ENCODE results near the gene OXSR1.

OXSR1 gene

GRCh38 chr3:38265604-38266307 is 100.4 kb downstream of the OXSR1 start, which contains the start of gene SLC22A13:
Gene SLC22A13 (plus strand): TSS chr3:38265812. CDS start chr3:38265861, 49 bp downstream.
- Histone ChIP-seq H3K4me3 (ENCODE audit: low read depth, low read length) (no peak within 1 kb of the TSS), H3K9me3 (ENCODE audit: control insufficient read depth, insufficient read depth, low read length) (no peaks in the 10 kb centered on the region), H3K27ac (ENCODE audit: low read depth, low read length) (no peak within 1 kb of the TSS), H3K36me3 (ENCODE audit: control insufficient read depth, insufficient read depth, low read length) (peaks cover 4% of the 10 kb centered on the region; the same call in 1 of the 2 replicates), H3K27me3 (ENCODE audit: control insufficient read depth, insufficient read depth, low read length) (no peaks in the 10 kb centered on the region), H3K4me1 (ENCODE audit: control insufficient read depth, insufficient read depth, low read length) (peaks cover 17% of the 10 kb centered on the region), H3K9ac (ENCODE audit: low read depth, low read length) (no peak within 1 kb of the TSS)

DNA sequence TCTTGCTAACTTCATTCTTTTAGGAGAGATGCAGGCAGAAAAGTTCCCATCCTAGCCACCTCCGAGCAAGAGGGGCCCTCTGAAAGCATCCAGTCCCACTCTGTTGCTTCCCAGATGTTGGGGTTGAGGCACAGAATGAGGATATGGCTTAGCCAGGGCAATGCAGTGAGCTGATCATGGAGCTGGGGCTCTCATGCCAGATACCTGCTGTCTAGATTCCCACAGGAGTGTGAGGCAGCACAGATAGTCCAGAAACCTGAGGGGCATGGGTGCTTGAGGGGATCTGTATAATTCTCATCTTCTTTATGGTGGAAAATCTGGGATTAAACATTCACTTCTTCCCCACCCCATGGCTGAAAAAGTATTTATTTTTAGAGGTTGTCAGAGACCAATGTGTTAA is 101.5 kb downstream of the OXSR1 start:
- H3K9ac ChIP-seq (ENCODE audit: low read depth, low read length), result no peak overlapping the region
- H3K27me3 ChIP-seq (ENCODE audit: control insufficient read depth, insufficient read depth, low read length), result no peaks in the 10 kb centered on the region
- H3K27ac ChIP-seq (ENCODE audit: low read depth, low read length), result no peak overlapping the region
- no peak overlapping the region for H3K4me3 ChIP-seq (ENCODE audit: low read depth, low read length)
- no peaks in the 10 kb centered on the region for H3K9me3 ChIP-seq (ENCODE audit: control insufficient read depth, insufficient read depth, low read length)
- H3K4me1 ChIP-seq (ENCODE audit: control insufficient read depth, insufficient read depth, low read length), result peaks cover 17% of the 10 kb centered on the region
- no peaks in the 10 kb centered on the region for H3K36me3 ChIP-seq (ENCODE audit: control insufficient read depth, insufficient read depth, low read length)

GRCh38 chr3:38267662-38268061 is 102.3 kb downstream of the OXSR1 start:
- Histone ChIP-seq H3K27ac (ENCODE audit: low read depth, low read length) (no peak overlapping the region), H3K9me3 (ENCODE audit: control insufficient read depth, insufficient read depth, low read length) (no peaks in the 10 kb centered on the region), H3K36me3 (ENCODE audit: control insufficient read depth, insufficient read depth, low read length) (no peaks in the 10 kb centered on the region), H3K4me1 (ENCODE audit: control insufficient read depth, insufficient read depth, low read length) (peaks cover 17% of the 10 kb centered on the region), H3K9ac (ENCODE audit: low read depth, low read length) (no peak overlapping the region), H3K4me3 (ENCODE audit: low read depth, low read length) (no peak overlapping the region), H3K27me3 (ENCODE audit: control insufficient read depth, insufficient read depth, low read length) (no peaks in the 10 kb centered on the region)

DNA sequence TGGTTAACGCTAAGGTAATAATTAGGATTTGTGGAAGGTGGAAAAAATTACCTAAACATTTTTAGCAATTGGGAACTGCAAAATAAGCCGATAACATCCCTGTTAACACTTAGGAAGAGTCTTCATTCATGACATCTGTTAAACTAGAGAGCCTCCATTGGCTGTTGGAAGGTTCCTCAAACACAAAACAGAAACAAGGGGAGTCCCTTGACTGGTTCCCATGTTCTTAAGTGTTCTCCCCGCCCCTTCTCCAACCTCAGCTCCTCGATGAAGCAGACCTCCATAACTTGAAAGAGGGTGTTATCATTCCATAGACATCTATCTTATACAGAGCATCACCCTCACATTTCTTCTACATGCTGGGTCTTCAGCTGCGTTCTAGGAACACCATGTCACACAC is 102.8 kb downstream of the OXSR1 start:
- Histone ChIP-seq H3K27me3 (ENCODE audit: control insufficient read depth, insufficient read depth, low read length) (no peaks in the 10 kb centered on the region), H3K4me3 (ENCODE audit: low read depth, low read length) (no peak overlapping the region), H3K4me1 (ENCODE audit: control insufficient read depth, insufficient read depth, low read length) (peaks cover 17% of the 10 kb centered on the region), H3K36me3 (ENCODE audit: control insufficient read depth, insufficient read depth, low read length) (no peaks in the 10 kb centered on the region), H3K27ac (ENCODE audit: low read depth, low read length) (no peak overlapping the region), H3K9ac (ENCODE audit: low read depth, low read length) (no peak overlapping the region), H3K9me3 (ENCODE audit: control insufficient read depth, insufficient read depth, low read length) (no peaks in the 10 kb centered on the region)

DNA sequence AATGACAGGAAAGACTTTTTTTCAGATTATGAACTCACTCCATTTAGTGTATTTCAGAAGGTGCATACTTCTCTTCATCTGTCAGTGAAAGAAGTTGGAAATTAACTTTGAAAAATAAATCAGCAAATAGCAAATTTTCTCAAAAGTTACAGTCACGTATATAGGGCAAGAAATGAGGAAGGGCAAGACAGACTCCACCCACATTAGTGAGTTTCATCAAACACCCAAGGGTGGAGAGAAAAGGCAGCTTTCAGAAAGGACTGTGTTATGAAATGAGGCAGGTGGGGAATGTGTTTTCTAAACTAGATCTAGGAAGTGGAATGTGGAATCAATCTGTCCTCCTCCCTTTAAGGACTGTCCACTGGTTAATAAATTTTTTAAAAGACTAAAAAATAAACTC is 103.2 kb downstream of the OXSR1 start:
- Histone ChIP-seq H3K36me3 (ENCODE audit: control insufficient read depth, insufficient read depth, low read length) (no peaks in the 10 kb centered on the region), H3K27me3 (ENCODE audit: control insufficient read depth, insufficient read depth, low read length) (no peaks in the 10 kb centered on the region), H3K27ac (ENCODE audit: low read depth, low read length) (no peak overlapping the region), H3K4me3 (ENCODE audit: low read depth, low read length) (no peak overlapping the region), H3K9ac (ENCODE audit: low read depth, low read length) (no peak overlapping the region), H3K9me3 (ENCODE audit: control insufficient read depth, insufficient read depth, low read length) (no peaks in the 10 kb centered on the region), H3K4me1 (ENCODE audit: control insufficient read depth, insufficient read depth, low read length) (peaks cover 17% of the 10 kb centered on the region)

DNA sequence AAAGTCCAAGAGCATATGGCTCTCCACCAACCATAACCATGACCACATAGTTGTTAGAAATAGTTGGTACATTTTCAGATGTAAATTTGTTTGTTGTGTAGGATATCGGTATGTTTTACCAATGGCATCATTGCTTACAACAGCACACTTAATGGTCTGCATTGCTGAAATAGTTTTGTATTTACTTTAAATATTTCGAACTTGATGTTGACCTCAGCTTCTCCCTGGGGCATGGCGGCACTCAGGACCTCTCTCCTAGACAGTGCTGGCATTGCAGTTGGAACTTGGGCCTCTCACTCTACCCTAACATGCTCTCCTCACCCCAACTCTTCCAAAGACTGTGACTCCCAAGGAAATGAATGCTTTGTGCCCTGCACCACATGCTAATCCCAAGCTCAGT is 105.3 kb downstream of the OXSR1 start:
- Histone ChIP-seq H3K4me1 (ENCODE audit: control insufficient read depth, insufficient read depth, low read length) (peaks cover 8% of the 10 kb centered on the region), H3K36me3 (ENCODE audit: control insufficient read depth, insufficient read depth, low read length) (no peaks in the 10 kb centered on the region), H3K4me3 (ENCODE audit: low read depth, low read length) (no peak overlapping the region), H3K27me3 (ENCODE audit: control insufficient read depth, insufficient read depth, low read length) (no peaks in the 10 kb centered on the region), H3K9me3 (ENCODE audit: control insufficient read depth, insufficient read depth, low read length) (no peaks in the 10 kb centered on the region), H3K9ac (ENCODE audit: low read depth, low read length) (no peak overlapping the region), H3K27ac (ENCODE audit: low read depth, low read length) (no peak overlapping the region)

DNA sequence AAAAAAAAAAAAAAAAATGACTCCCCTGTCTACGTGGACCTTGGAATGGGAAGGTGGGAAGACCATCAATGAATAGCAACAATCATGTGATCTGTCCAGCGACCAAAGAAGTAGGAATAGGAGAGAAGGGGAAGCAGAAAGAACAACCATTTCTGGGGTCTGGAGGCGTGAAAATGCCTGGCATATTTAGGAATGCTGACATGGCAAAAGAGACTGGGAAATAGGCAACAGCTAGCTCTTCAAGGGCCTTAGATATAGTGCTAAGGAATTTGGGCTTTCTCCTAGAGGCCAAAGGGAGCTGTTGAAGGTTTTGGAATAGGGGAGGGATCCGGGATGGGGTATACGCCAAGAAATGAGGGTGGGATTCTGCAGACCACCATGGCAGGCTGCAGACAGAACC is 106.2 kb downstream of the OXSR1 start:
- no peak overlapping the region for H3K9ac ChIP-seq (ENCODE audit: low read depth, low read length)
- H3K4me1 ChIP-seq (ENCODE audit: control insufficient read depth, insufficient read depth, low read length), result peaks cover 8% of the 10 kb centered on the region
- no peak overlapping the region for H3K27ac ChIP-seq (ENCODE audit: low read depth, low read length)
- no peaks in the 10 kb centered on the region for H3K27me3 ChIP-seq (ENCODE audit: control insufficient read depth, insufficient read depth, low read length)
- H3K36me3 ChIP-seq (ENCODE audit: control insufficient read depth, insufficient read depth, low read length), result no peaks in the 10 kb centered on the region
- no peaks in the 10 kb centered on the region for H3K9me3 ChIP-seq (ENCODE audit: control insufficient read depth, insufficient read depth, low read length)
- no peak overlapping the region for H3K4me3 ChIP-seq (ENCODE audit: low read depth, low read length)

GRCh38 chr3:38274864-38275649 is 109.7 kb downstream of the OXSR1 start:
- H3K9ac ChIP-seq (ENCODE audit: low read depth, low read length), result no peak overlapping the region
- no peaks in the 10 kb centered on the region for H3K9me3 ChIP-seq (ENCODE audit: control insufficient read depth, insufficient read depth, low read length)
- H3K27ac ChIP-seq (ENCODE audit: low read depth, low read length), result no peak overlapping the region
- H3K36me3 ChIP-seq (ENCODE audit: control insufficient read depth, insufficient read depth, low read length), result no peaks in the 10 kb centered on the region
- no peaks in the 10 kb centered on the region for H3K27me3 ChIP-seq (ENCODE audit: control insufficient read depth, insufficient read depth, low read length)
- no peak overlapping the region for H3K4me3 ChIP-seq (ENCODE audit: low read depth, low read length)
- H3K4me1 ChIP-seq (ENCODE audit: control insufficient read depth, insufficient read depth, low read length), result no peaks in the 10 kb centered on the region

GRCh38 chr3:38275658-38276057 is 110.3 kb downstream of the OXSR1 start:
- Histone ChIP-seq H3K4me1 (ENCODE audit: control insufficient read depth, insufficient read depth, low read length) (no peaks in the 10 kb centered on the region), H3K36me3 (ENCODE audit: control insufficient read depth, insufficient read depth, low read length) (no peaks in the 10 kb centered on the region), H3K9me3 (ENCODE audit: control insufficient read depth, insufficient read depth, low read length) (no peaks in the 10 kb centered on the region), H3K9ac (ENCODE audit: low read depth, low read length) (no peak overlapping the region), H3K4me3 (ENCODE audit: low read depth, low read length) (no peak overlapping the region), H3K27ac (ENCODE audit: low read depth, low read length) (no peak overlapping the region), H3K27me3 (ENCODE audit: control insufficient read depth, insufficient read depth, low read length) (no peaks in the 10 kb centered on the region)

DNA sequence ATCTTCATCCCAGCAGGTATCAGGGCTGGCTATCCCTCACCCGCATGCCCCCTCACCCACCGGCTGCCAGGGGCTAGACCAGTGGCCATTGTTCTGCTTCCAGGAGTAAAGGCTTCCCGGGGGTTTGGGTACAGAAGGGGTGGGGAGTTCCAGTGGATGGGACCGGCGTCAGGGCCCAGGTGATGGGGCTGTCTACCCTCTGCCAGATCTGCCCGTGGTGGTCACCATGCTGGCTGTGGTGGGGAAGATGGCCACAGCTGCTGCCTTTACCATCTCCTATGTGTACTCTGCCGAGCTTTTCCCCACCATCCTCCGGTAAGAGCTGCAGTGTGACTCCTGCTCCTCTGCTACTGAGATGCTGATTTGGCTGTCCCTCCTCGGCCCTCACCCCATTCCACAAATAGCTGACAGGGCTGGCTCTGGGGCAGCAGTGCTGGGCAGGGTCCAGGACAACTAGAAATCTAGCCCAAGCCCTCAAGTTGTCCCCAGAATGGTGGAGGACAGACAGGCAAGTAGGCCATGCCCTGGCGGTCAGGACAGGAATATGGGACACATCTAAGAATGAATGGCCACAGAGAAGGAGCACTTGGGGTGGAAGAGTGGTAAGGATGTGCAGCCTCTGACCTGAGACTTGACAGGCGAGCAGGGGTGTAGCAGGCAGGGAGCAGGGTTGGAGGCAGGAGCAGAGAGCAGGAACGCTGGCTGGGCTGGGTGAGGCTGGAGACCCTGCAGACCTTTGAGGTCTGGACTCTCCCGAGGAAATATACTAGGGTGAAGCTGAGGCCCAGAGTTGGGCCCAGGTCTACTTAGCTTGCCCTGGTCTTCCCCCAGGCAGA is 111.0 kb downstream of the OXSR1 start:
- Histone ChIP-seq H3K27me3 (ENCODE audit: control insufficient read depth, insufficient read depth, low read length) (no peaks in the 10 kb centered on the region), H3K4me3 (ENCODE audit: low read depth, low read length) (no peak overlapping the region), H3K36me3 (ENCODE audit: control insufficient read depth, insufficient read depth, low read length) (no peaks in the 10 kb centered on the region), H3K9ac (ENCODE audit: low read depth, low read length) (no peak overlapping the region), H3K27ac (ENCODE audit: low read depth, low read length) (no peak overlapping the region), H3K9me3 (ENCODE audit: control insufficient read depth, insufficient read depth, low read length) (no peaks in the 10 kb centered on the region), H3K4me1 (ENCODE audit: control insufficient read depth, insufficient read depth, low read length) (no peaks in the 10 kb centered on the region)
